ENCODE data around the gene ZNF76.

The ZNF76 gene

GRCh38 chr6:35332074-35332887 lies 72.7 kb downstream of the ZNF76 start:
- peak; percentile 87 for DNase-seq

- no peak for DNase-seq
Observed at GRCh38 chr6:35341557-35341956, 82.0 kb downstream of the ZNF76 start.

- DNase-seq, result peak; percentile 98
Observed at GRCh38 chr6:35342258-35343091, 82.9 kb downstream of the ZNF76 start, which contains the start of gene PPARD. TSS of gene PPARD (plus strand) at chr6:35342558. CDS start at chr6:35411088, 68,530 bp downstream.

- DNase-seq, result no peak
Observed at GRCh38 chr6:35343092-35343834, 83.7 kb downstream of the ZNF76 start.

- no peak for DNase-seq
Observed at GRCh38 chr6:35343835-35344550, 84.5 kb downstream of the ZNF76 start.

Data from CD4-positive, alpha-beta T cell treated with Interleukin-6 for 4 hours (primary cell).